ENCODE measurements around the gene FNBP1.

GRCh38 chr9:129852579-129852978, 190.4 kb downstream of the FNBP1 start:
- TF ChIP-seq, protein P1, sequence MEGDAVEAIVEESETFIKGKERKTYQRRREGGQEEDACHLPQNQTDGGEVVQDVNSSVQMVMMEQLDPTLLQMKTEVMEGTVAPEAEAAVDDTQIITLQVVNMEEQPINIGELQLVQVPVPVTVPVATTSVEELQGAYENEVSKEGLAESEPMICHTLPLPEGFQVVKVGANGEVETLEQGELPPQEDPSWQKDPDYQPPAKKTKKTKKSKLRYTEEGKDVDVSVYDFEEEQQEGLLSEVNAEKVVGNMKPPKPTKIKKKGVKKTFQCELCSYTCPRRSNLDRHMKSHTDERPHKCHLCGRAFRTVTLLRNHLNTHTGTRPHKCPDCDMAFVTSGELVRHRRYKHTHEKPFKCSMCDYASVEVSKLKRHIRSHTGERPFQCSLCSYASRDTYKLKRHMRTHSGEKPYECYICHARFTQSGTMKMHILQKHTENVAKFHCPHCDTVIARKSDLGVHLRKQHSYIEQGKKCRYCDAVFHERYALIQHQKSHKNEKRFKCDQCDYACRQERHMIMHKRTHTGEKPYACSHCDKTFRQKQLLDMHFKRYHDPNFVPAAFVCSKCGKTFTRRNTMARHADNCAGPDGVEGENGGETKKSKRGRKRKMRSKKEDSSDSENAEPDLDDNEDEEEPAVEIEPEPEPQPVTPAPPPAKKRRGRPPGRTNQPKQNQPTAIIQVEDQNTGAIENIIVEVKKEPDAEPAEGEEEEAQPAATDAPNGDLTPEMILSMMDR (IDR thresholded peaks at IDR 0.05): no peak
- no peak for TF ChIP-seq POLR2A (IDR thresholded peaks at IDR 0.05)
